Measurements from ENCODE around the gene LRRN4. TPM values are rescaled to one million over a fixed set of nuclear protein-coding genes. Genes with fewer than 3 reads are reported as not detected.

The LRRN4 gene
- total RNA-seq, 2 donors from 2014 or later = 15.0 to 36.7 TPM

DNA sequence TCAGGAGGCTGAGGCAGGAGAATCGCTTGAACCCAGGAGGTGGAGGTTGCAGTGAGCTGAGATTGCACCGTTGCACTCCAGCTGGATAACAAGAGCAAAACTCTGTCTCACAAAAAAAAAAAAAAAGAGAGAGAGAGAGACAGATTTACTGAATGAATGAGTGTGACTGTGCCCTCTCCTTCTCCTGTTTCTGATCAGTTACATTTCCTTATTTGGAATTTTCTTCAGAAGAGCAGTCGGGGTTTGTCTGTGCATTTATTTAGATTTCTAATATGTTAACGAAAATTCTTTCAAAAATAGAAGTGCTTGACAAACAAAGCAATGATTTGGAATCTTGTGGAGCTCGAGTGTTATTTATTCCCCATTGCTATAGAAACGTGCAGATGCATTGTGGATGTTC is 6.4 kb upstream of the LRRN4 start:
- Histone ChIP-seq H3K4me1 (no peaks in the 10 kb centered on the region), H3K9me3 (no peaks in the 10 kb centered on the region), H3K4me3 (no peak overlapping the region), H3K27ac (no peak overlapping the region), H3K36me3 (no peaks in the 10 kb centered on the region), H3K27me3 (no peaks in the 10 kb centered on the region)
- TF ChIP-seq, protein P1, sequence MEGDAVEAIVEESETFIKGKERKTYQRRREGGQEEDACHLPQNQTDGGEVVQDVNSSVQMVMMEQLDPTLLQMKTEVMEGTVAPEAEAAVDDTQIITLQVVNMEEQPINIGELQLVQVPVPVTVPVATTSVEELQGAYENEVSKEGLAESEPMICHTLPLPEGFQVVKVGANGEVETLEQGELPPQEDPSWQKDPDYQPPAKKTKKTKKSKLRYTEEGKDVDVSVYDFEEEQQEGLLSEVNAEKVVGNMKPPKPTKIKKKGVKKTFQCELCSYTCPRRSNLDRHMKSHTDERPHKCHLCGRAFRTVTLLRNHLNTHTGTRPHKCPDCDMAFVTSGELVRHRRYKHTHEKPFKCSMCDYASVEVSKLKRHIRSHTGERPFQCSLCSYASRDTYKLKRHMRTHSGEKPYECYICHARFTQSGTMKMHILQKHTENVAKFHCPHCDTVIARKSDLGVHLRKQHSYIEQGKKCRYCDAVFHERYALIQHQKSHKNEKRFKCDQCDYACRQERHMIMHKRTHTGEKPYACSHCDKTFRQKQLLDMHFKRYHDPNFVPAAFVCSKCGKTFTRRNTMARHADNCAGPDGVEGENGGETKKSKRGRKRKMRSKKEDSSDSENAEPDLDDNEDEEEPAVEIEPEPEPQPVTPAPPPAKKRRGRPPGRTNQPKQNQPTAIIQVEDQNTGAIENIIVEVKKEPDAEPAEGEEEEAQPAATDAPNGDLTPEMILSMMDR (IDR thresholded peaks at IDR 0.05) = no peak
- no peak for DNase-seq (ENCODE audit: low spot score)

DNA sequence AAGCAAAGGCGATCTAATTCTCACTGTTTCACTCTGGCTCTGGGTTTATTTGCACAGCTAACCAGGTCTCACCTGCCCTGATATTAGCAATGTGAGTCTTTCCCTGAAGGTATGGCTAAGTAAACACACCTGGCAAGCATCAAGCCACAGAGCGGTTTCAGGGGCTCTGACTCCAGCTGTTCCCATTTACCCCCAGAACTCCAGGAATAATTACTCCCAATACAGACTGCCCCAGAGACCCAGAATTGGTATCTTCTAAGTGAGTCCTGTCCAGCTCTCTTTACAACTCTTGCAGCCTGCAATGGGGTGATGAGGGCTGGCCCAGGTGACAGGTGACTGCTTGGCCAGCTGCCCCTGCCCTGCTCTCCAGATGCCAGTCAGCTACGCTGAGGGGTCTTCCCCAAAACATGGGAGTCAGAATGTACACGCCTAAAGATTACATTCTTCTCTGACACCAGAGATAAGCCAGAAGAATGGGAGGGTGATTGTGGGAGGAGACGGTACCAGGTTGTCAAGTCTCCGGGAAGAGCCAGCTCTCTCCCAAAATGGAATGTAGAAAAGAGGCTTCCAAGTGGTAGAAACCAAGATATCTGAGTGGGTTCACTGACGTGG is 4.9 kb upstream of the LRRN4 start:
- no peak for DNase-seq (ENCODE audit: low spot score)
- H3K9me3 ChIP-seq = no peaks in the 10 kb centered on the region
- no peak overlapping the region for H3K27ac ChIP-seq
- H3K4me1 ChIP-seq = no peaks in the 10 kb centered on the region
- no peak overlapping the region for H3K4me3 ChIP-seq
- no peaks in the 10 kb centered on the region for H3K36me3 ChIP-seq
- H3K27me3 ChIP-seq = no peaks in the 10 kb centered on the region
- TF ChIP-seq, protein P1 (IDR thresholded peaks at IDR 0.05) = no peak

DNA sequence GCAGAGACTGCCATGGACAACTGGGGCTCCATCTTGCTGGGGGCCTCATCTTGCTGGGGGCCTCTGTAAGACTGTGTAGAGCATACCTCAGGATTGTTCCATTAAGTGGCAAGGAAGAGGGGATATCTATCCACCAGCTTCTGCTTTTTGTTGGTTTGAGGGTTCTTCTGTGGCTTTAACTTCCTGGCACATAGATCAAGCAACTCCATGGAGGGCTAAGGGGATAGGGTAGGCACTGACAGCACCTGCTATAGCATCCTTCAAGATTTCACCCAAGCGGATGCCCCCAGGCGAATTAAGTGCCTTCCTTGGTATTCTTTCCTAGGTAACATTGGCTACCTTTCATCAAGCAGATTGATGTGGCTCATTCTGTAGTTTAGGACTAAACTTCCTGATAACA is 3.8 kb upstream of the LRRN4 start:
- no peak overlapping the region for H3K4me3 ChIP-seq
- TF ChIP-seq, protein P1 (IDR thresholded peaks at IDR 0.05) = no peak
- H3K9me3 ChIP-seq = no peaks in the 10 kb centered on the region
- H3K4me1 ChIP-seq = peaks cover 0 to under 1% of the 10 kb centered on the region in 2 donors
- H3K36me3 ChIP-seq = no peaks in the 10 kb centered on the region
- H3K27ac ChIP-seq = no peak overlapping the region
- DNase-seq (ENCODE audit: low spot score) = no peak
- no peaks in the 10 kb centered on the region for H3K27me3 ChIP-seq

DNA sequence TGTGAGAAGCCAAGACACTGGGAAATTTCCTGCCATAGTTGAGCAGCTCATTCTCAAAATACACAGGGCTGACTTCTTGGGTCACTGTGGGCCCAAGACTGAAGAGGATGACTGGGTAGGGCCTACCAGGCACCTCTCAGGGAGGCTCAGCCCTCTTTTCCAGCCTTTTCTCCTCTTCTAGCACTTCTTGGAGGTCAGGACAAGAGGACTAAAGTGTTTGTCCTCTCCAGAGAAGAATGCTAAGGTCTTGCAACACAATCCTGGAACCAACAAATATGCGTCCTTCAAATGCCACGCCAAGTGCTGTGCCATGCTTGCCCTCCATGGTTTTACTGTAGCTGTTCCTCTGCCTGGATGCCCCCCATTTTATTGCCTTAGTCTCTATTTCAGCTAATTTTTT is 3.3 kb upstream of the LRRN4 start:
- Histone ChIP-seq H3K27me3 (no peaks in the 10 kb centered on the region), H3K4me3 (no peak overlapping the region), H3K36me3 (no peaks in the 10 kb centered on the region), H3K27ac (no peak overlapping the region), H3K9me3 (no peaks in the 10 kb centered on the region), H3K4me1 (peaks cover 0 to 6% of the 10 kb centered on the region in 2 donors)
- TF ChIP-seq, protein P1 (IDR thresholded peaks at IDR 0.05) = no peak
- no peak for DNase-seq (ENCODE audit: low spot score)

DNA sequence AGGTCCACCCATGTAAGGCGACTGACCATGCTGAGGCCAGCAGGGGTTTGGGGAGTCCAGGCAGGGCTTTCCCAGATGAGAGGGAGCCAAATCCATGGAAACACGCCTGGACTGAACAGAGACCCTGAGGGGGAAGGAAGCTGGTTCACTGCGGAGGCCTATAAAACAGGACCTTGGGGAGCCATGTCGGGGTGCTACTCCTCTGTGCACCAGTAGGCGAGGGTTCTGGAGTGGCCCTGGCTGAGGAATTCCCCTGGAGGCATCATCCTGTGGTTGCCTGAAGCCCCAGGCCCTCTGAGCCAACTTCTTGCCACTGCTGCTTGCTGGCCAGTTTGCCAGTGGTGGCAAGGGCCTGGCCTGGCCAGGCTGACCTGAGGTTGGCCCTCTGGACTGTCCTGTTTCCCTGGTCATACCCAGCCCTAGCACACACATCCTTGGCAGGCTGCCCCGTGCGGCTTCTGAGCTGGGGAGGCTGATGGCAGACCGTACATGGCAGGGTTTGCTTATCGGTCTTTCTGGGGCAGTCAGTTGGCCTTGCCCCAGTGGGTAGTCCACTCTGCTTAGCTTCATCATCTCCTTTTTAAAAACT is 2.2 kb upstream of the LRRN4 start:
- H3K4me1 ChIP-seq = peaks cover 0 to 13% of the 10 kb centered on the region in 2 donors
- H3K4me3 ChIP-seq = no peak overlapping the region
- no peaks in the 10 kb centered on the region for H3K9me3 ChIP-seq
- no peak for DNase-seq (ENCODE audit: low spot score)
- H3K27ac ChIP-seq = no peak overlapping the region
- TF ChIP-seq, protein P1 (IDR thresholded peaks at IDR 0.05) = no peak
- no peaks in the 10 kb centered on the region for H3K36me3 ChIP-seq
- no peaks in the 10 kb centered on the region for H3K27me3 ChIP-seq

Data from right atrium auricular region (tissue), 2 donors.